Testis (tissue), 2 donors: ENCODE results near the gene ARHGAP5.
"Not testable (repeated sequence)": the region's sequence is repeated elsewhere in the genome, so short reads cannot be mapped to it uniquely, and the experiment has no call there.

Experiments
- POLR2A ChIP-seq: fragments of 450-650 bp; IDR thresholded peaks from one replicate; pipeline ENCODE4 v1.6.1; 2017; ENCODE audit warnings: antibody characterized with exemption, mild to moderate bottlenecking, moderate library complexity
- TF ChIP-seq, protein P1 (sequence below), 3 experiments: fragments of 450-650 bp in 2 of 3; fragments of 200-600 bp in 1 of 3; sonication (generic) in 1 of 3; IDR thresholded peaks; one replicate each; pipeline ENCODE4 v1.5.1; 2016 to 2019; ENCODE audit warnings: antibody characterized with exemption in 3 of 3, mild to moderate bottlenecking in 2 of 3, moderate library complexity in 1 of 3

DNA sequence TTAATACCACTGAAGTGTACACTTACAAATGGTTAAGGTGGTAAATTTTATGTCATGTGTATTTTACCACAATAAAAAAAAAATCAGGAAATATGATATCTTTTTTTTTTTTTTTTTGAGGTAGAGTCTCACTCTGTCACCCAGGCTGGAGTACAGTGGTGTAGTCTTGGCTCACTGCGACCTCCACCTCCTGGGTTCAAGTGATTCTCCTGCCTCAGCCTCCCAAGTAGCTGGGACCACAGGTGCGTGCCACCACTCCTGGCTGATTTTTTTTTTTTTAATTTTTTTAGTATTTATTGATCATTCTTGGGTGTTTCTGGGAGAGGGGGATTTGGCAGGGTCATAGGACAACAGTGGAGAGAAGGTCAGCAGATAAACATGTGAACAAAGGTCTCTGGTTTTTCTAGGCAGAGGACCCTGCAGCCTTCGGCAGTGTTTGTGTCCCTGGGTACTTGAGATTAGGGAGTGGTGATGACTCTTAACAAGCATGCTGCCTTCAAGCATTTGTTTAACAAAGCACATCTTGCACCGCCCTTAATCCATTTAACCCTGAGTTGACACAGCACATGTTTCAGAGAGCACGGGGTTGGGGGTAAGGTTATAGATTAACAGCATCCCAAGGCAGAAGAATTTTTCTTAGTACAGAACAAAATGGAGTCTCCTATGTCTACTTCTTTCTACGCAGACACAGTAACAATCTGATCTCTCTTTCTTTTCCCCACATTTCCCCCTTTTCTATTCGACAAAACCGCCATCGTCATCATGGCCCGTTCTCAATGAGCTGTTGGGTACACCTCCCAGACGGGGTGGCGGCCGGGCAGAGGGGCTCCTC is 50.0 kb downstream of the ARHGAP5 start:
- TF ChIP-seq, protein P1, sequence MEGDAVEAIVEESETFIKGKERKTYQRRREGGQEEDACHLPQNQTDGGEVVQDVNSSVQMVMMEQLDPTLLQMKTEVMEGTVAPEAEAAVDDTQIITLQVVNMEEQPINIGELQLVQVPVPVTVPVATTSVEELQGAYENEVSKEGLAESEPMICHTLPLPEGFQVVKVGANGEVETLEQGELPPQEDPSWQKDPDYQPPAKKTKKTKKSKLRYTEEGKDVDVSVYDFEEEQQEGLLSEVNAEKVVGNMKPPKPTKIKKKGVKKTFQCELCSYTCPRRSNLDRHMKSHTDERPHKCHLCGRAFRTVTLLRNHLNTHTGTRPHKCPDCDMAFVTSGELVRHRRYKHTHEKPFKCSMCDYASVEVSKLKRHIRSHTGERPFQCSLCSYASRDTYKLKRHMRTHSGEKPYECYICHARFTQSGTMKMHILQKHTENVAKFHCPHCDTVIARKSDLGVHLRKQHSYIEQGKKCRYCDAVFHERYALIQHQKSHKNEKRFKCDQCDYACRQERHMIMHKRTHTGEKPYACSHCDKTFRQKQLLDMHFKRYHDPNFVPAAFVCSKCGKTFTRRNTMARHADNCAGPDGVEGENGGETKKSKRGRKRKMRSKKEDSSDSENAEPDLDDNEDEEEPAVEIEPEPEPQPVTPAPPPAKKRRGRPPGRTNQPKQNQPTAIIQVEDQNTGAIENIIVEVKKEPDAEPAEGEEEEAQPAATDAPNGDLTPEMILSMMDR (IDR thresholded peaks at IDR 0.05) = not testable (repeated sequence)
- not testable (repeated sequence) for TF ChIP-seq POLR2A
